NCI-H1048 (cell line): ENCODE measurements around the gene EMX2.
"Not testable (repeated sequence)": the region's sequence is repeated elsewhere in the genome, so short reads cannot be mapped to it uniquely, and the experiment has no call there.

Experiments used
- DNase-seq: peaks from one replicate; lab custom pipeline; 2025; lab: John Stamatoyannopoulos, UW

The EMX2 gene

DNA sequence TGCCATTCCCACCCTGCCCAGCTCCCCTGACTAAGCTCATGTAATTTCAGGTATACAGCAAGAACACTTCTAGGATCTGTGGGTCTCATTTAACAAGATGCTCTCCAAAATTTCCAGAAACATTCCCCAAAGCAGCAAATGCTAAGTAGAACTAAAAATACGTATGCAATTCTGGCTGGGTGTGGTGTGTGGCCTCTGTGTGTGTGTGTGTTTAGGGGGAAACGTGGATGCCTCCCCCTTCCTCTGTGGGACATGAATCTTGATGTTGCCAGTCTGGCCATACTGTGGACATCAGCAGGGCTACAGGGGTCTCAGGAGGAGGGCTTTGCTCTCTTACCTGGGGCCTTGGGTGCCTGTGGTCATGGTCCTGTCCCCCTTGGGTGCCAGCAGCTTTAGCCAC lies 18.4 kb downstream of the EMX2 start:
- DNase-seq = no peak

DNA sequence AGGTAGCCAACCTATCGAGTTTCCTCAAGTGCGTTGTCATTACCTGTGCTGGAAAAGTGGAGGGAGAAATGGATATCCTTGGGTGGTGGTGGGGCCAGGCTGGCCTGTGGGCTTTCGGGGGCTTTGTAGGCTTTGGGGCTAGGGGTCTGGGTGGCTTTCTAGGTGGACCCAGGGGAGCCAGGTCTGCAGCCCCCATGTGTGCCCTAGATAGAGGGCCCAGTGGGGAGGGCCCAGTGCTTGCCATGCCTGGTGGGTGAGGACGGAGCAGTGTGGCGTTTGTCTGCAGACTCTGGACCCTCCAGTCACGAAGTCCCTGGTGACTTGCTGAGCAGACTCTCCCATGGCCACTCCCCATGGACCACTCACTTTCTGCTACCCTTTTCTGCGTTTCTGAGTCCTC lies 19.7 kb downstream of the EMX2 start:
- no peak for DNase-seq

DNA sequence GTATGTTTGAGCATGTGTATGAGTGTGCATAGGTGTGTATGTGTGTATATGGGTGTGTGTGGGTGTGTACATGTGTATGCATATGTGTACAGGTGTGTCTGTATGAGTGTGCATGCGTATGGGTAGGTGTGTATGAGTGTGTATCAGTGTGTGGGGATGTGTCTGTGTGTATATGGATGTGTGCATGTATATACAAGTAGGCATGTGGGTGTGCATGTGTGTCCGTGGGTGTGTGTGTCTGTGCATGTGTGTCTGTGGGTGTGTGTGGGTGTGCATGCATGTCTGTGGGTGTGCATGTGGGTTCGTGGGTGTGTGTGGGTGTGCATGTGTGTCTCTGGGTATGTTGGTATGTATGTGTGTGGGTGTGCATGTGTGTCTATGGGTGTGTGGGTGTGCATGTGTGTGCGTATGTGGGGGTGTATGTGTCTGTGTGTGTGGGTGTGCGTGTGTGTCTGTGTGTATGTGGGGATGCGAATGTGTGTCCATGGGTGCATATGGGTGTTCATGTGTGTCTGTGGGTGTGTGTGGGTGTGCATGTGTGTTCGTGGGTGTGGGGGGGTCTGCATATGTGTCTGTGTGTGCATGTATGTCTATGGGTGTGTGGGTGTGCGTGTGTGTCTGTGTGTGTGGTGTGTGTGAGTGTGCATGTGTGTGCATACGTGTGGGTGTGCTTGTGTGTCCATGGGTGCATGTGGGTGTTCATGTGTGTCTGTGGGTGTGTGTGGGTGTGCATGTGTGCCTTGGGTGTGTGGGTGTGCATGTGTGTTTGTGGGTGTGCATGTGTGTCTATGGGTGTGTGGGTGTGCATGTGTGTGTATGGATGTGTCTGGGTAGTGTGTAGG lies 20.6 kb downstream of the EMX2 start:
- no peak for DNase-seq

DNA sequence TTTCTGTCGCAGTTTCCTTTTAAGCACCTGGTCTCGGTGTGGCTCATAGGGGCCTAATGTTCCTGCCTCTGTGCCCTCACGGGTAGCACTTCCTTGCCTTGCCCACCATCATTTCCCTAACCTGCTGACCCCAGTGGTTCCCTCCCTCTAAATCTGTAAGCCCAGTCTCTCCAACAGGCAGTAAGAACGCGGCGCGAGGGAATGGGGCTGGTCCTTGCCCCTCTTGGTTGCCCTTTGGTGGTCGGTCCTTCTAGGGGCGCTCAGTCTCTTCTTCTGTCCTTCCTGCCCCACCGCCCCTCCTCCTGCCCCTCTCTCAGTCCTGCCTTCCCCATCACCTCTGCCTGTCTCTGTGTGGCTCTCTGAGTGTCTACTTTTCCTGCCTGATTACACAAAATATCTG lies 21.2 kb downstream of the EMX2 start:
- no peak for DNase-seq

DNA sequence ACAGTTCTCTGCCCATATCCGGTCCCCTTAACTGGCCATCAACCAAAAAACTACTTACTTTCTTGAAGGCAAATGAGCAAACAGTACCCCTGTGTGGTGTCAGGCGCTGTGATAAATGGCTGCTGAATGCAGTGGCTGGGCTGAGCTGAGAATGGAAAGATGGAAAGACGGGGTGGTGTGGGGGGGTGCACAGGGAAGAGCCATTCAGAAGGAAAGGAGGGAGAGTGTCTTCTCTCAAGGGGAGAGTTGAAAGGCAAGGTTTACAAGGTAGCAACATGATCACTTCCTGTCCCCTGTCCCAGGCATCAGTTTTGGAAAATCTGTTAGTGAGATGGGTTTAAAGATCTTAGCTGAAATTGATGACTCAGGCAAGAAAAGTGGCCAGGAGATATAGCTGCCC lies 22.5 kb downstream of the EMX2 start:
- no peak for DNase-seq

DNA sequence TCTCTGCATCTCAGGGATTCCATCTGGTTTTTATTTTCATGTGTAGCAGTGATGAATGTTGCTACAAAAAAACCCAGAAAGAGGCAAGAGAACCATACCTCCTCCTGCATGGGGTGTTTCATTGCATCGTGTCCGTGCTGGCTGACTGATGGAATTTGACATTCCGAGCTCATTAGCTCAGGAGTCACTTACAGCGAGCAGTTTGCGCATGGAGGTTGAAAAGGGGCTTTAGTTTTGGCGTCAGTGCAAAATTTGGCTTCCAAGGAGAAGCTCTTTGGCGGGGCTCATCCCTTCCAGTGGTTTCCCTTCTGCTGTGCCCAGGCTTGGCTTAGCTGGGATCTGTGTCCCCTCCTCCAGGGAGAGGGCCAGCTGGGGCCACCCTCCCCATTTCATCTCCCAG lies 25.8 kb downstream of the EMX2 start:
- no peak for DNase-seq

DNA sequence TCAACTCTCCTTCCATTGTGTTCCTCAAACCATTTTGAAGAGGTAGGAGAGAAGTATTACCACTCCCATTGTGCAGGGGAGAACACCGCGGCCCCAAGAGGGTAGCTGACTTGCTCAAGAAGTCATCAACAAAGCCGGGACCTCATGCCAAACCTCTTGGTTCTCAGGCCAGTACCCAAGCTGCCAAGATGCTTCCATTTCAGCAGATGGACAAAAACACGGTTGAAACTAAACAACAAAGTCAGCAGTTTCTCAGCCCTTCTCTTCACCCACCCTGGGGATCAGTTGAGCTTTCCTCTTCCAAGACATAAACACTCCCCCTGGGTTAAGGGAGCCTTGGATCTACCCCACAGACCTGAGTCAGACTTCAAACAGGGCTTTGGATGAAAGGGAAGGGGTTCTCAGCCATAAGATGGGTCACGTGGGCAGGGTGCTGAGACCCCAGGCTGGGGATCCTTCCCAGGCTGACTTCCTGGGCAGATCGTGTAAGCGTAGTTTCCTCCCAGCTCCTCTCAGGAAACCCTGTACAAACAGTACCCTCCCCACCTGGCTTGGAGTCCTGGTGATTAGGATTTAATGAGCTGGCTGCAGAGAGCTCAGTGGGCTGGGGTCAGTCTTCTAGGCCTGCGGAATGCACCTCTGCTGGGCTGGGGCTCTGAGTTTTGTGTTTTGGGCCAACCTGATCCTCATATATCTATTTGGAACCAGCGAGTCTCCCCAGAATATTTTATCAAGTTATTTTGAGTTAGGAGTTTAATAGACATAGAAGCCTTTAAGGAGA lies 27.3 kb downstream of the EMX2 start:
- no peak for DNase-seq

DNA sequence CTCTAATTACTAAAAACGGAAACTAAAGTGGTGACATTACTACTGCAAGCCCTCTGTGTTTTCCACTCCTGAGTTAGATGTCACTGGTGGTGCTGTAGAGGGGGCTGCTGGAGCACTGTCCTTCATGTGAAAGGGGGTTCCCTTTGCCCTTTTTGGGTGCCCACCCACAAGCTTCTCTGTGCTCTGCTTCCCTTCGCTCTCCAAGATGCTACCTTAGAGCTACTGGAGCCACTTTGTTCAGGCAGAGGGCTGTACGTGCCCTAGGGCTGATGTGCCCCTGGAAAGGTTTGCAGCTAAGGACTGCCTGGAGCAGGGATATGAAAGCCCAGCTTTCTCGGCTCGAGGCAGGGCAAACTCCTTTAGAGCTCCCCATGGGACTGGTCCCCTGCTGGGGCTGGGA lies 28.3 kb downstream of the EMX2 start:
- DNase-seq = no peak

DNA sequence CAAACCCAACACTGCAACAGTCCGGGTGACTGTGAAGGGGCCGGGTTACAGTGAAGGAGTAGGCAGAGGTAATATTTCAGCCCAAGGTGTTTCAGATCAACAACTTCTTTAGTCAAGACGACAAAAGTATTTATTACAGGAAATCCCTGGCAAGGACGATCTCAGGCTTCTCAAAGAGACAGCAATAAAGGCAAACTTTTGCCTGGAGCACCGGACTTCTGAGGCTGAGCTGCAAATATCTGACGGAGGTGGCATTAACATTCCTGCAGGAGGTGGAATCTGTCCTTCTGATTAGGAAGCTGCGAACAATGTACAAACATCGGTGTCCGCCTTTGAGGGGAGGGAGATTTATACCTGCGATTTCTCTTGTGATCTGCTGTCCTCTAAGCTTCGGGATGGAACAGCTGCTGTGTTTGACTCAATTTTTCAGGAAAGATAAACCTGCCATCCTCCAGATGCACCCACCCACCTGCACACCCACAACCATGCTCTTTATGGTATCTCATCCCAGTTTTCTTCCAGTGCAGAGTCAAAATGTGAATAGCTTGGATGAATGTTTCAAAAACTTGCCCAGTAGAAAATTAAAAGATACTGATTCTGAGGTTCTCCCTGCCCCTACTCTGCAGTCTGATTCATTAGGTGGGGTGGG lies 32.1 kb downstream of the EMX2 start:
- no peak for DNase-seq

DNA sequence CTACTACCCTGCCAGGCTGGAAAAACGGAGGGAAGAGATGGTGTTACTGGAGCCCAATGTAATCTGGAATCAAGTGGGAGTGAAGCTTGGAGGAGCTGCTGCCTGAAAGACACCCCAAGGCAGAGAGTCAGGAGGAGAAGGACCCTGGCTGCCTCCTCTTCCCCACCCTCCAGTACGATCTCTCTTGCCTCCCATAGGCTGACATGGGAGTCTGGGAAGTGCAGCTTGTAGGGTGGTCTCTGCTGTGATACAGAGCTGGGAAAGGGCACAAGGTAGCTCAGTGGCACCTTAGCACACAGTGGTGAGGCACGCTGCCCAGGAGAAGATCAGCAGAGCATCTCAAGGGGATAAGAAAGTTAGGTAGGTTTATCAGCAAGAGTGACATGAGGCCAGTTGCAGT lies 35.9 kb downstream of the EMX2 start:
- no peak for DNase-seq

DNA sequence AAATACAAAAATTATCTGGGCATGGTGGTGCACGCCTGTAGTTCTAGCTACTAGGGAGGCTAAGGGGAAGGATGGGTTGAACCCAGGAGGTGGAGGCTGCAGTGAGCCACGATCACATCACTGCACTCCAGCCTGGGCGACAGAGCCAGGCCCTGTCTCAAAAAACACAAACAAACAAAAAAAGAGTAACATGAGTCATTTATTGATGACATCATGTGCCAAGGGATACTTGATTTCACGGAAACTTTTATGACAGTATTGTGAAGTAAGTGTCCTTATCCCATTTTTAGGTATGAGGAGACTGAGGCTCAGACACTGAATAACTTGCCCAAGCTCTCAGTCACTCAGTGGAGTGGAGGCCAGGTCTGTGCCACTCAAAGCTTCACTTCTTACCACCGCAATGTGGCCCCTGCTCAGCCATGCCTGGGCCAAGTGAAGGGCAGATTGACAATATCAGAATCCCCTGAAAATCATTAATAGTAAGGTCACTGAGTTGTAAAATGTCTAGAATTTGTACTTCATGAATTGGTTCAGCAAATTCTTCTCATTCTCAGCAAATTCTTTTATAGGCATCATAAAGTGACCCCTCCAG lies 36.5 kb downstream of the EMX2 start:
- no peak for DNase-seq

DNA sequence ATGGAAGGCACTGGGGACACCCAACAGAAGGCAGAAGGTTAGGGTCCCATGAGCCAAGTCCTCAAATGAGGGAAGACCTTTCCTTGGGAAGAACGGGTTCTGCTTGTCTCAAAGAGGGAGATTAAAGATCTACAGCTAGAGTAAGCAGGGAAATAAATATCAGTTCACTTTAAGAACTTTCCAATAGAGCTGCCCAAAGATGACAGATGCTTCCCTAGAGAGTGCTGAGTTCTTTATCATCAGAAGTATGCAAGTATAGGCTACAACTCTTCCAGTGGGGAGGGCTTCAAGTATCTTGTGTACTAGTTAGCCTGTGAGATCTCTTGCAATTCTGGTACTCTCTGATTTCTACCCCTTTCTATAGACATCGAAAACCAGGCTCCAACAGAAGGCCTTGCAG lies 39.4 kb downstream of the EMX2 start:
- DNase-seq = no peak

DNA sequence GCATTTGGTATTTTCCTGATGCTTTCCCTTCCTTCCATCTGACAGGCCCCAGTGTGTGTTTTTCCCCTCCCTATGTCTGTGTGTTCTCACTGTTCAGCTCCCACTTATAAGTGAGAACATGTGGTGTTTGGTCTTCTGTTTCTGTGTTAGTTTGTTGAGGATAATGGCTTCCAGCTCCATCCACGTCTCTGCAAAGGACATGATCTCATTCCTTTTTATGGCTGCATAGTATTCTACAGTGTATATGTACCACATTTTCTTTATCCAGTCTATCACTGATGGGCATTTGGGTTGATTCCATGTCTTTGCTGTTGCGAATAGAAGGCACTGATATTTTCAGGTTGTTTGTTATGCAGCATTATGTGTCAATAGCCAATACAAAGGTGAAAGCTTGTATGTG lies 42.3 kb downstream of the EMX2 start:
- DNase-seq = not testable (repeated sequence)

DNA sequence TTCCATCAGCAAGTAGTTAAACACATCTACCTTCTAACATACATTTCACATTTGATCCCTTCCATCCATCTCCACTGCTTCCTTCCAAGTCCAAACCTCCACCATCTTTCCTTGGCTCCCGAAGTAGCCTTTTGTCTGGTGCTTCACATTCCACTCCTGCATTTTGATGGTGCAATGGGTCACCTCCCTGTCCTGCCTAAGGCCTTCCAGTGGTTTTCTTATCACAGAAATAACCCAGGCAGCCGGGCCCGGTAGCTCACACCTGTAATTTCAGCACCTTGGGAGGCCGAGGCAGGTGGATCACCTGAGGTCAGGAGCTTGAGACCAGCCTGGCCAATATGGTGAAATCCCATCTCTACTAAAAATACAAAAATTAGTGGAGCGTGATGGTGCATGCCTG lies 44.5 kb downstream of the EMX2 start:
- no peak for DNase-seq

DNA sequence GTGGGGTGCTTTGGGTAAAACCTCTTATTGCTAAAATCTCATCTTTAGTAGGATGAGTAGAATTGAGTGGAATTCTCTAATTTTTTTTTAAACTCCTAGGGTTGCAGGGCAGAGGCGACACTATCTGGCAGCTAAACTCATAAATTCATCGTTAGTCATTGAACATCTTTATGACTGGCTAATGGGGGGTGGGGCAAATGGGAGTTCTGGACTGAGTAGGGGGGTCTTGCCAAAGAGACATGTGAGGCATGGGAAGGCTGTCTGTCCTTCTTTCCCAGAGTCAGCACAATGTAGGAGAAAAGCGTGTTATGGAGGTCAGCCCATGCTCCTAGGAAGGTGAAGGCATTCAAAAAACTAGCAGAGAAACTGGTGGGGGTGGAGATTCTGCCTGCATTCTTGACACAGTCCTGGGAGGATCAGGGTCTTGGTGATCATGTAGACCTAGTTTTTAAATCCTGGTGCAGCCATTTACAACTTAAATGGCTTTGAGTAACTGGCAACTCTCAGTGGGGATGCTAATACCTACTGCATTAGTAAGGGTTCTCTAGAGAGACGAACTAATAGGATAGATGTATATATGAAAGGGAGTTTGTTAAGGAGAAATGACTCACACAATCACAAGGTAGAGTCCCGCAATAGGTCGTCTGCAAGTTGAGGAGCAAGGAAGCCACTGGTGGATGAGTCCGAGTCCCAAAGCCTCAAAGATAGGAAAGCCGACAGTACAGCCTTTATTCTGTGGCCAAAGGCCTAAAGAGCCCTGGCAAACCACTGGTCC lies 47.7 kb downstream of the EMX2 start:
- DNase-seq = no peak

DNA sequence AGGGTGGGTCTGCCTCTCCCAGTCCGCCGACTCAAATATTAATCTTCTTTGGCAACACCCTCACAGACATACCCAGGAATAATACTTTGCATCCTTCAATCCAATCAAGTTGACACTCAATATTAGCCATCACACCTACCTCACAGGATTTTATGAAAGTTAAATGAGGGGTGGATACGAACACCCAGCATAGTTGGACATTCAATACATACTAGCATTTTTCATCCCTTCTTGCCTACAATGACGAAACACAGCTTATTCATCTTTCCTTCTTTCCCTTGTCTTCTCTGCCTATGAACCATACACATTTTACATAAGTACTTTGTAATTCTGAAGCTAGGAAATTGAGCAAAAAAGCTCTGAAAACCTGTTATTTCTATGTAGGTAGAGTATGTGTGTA lies 48.5 kb downstream of the EMX2 start:
- no peak for DNase-seq

DNA sequence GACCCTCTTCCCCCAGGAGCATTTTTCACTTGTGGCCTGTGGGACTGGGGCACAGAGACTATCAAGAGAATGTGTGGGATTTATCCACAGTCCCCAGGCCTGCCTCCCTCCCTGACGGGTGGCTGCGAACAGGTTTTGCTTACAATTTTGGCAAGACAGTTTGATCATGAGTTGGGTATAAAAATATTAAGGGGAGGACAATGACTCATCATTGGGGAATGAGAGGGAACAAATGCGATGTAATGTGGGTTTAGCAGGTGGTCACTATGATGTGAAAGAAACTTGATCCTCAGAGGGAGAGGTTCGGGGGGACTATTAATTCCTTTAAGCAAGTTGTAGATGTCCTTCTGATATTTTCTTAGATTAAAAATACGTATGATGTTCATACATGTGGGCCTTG lies 52.2 kb downstream of the EMX2 start:
- no peak for DNase-seq

DNA sequence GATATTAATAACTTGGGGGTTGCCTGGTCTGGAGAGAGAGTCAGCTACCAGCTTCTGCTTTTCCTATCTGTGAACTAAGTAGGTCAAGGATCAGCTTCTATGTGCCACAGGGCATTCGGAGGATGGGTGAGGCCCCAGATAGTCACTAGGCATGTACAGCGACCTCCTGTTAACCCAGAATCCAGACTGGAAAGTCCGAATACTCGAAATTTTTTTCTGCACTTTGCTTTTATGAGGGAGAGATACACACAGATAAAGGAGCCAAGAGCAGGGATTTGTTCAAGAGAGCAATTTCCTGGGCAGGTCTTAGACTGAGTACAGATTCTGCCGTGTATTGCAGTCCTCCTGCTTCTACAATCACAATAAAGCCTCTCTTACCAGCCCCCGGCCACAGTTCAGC lies 54.2 kb downstream of the EMX2 start:
- no peak for DNase-seq

DNA sequence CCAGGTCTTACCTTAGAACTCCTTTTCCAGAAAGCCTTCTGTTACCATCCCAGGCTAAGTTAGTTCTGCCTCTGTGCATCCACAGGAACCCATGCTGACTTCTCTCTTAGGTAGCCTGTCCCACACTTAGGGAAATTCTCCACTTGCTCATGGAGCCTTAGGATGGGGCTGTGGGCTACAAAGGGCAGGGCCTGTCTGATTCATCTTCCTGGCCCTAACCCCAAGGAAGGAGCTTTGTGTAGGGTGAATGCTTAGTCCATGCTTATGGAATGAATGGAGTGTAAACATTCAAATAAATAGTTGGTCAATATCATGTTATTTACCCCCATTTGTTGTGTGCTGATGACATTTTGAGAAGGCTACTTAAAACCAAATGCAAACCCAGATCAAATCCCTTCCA lies 54.7 kb downstream of the EMX2 start:
- no peak for DNase-seq
